Measurements from ENCODE around the gene CSF3. TPM values are rescaled to one million over a fixed set of nuclear protein-coding genes. Genes with fewer than 3 reads are reported as not detected.
"Not testable (repeated sequence)": the region's sequence is repeated elsewhere in the genome, so short reads cannot be mapped to it uniquely, and the experiment has no call there.

CSF3 gene
- total and polyA plus RNA-seq, 2 donors (not counting 1 experiment from before 2014, with no cell fraction given): 0.09 TPM; not detected in 1

- ATAC-seq (ENCODE audit: low read depth) (no peak), DNase-seq (no peak)
- no peak overlapping the region for H3K4me3 Mint-ChIP-seq
- CTCF ChIA-PET: interaction anchor here (1.2 kb wide), 1 partner anchor 13 kb away, joined by 3 read pairs; no protein-coding TSS in a partner anchor
- no peaks in the 10 kb centered on the region for H3K4me1 Mint-ChIP-seq
- WGBS (ENCODE audit: insufficient coverage): 88% methylated on average over 1 of the region's 7 CpGs
- no peak overlapping the region for H3K4me3 ChIP-seq (ENCODE audit: control extremely low read depth in 1 of 5, extremely low read depth in 1 of 5, insufficient read depth in 1 of 5, low read depth in 2 of 5, low read length in 4 of 5)
- intact Hi-C loops (cut with micrococcal nuclease): no loop called here
- H3K9me3 Mint-ChIP-seq (ENCODE audit: insufficient read depth): no peaks in the 10 kb centered on the region
- POLR2A ChIA-PET: no interaction called here
- no peak overlapping the region for H3K27ac Mint-ChIP-seq
- no peak overlapping the region for H3K4me2 ChIP-seq (replicated peaks; ENCODE audit: low read depth, low read length, poor library complexity, severe bottlenecking)
- H3K9me3 ChIP-seq (ENCODE audit: control extremely low read depth in 1 of 3, control insufficient read depth in 2 of 3, insufficient read depth in 1 of 3, low read length in 2 of 3): no peaks in the 10 kb centered on the region
- H3K27me3 Mint-ChIP-seq: no peaks in the 10 kb centered on the region
- no peaks in the 10 kb centered on the region for H3K27me3 ChIP-seq (replicated peaks in 1 of 4; ENCODE audit: control extremely low read depth in 1 of 4, control insufficient read depth in 3 of 4, insufficient read depth in 4 of 4, low read length in 3 of 4)
- H4K20me1 ChIP-seq (ENCODE audit: control insufficient read depth, insufficient read depth, low read length, poor library complexity, severe bottlenecking): peaks cover 2% of the 10 kb centered on the region
- no peaks in the 10 kb centered on the region for H3K4me1 ChIP-seq (ENCODE audit: control insufficient read depth in 2 of 2, insufficient read depth in 2 of 2, low read length in 2 of 2)
- no peaks in the 10 kb centered on the region for H3K79me2 ChIP-seq (ENCODE audit: control insufficient read depth, insufficient read depth, low read length)
- H3K27ac ChIP-seq (ENCODE audit: low read length in 2 of 2): no peak overlapping the region
- no peak overlapping the region for H3K9ac ChIP-seq (ENCODE audit: low read length)
- H3K36me3 ChIP-seq (replicated peaks in 1 of 2; ENCODE audit: control extremely low read depth in 1 of 2, control insufficient read depth in 1 of 2, extremely low read depth in 1 of 2, insufficient read depth in 2 of 2, low read length in 1 of 2): peaks cover 1 to 28% of the 10 kb centered on the region in 2 experiments
- TF ChIP-seq CTCF (IDR thresholded peaks at IDR 0.05): no peak
- TF ChIP-seq EZH2 (IDR thresholded peaks at IDR 0.05; ENCODE audit: borderline replicate concordance, insufficient read depth, low read depth, low read length, poor library complexity, severe bottlenecking): no peak
- H2AFZ ChIP-seq (ENCODE audit: insufficient read depth, low read depth, low read length, poor library complexity, severe bottlenecking): no peak overlapping the region
Observed at GRCh38 chr17:40000161-40000560, 15.1 kb upstream of the CSF3 start.

GRCh38 chr17:40001335-40001734, 13.9 kb upstream of the CSF3 start:
- H3K9me3 ChIP-seq (ENCODE audit: control extremely low read depth in 1 of 3, control insufficient read depth in 2 of 3, insufficient read depth in 1 of 3, low read length in 2 of 3); H3K79me2 ChIP-seq (ENCODE audit: control insufficient read depth, insufficient read depth, low read length); H3K4me3 ChIP-seq (ENCODE audit: control extremely low read depth in 1 of 5, extremely low read depth in 1 of 5, insufficient read depth in 1 of 5, low read depth in 2 of 5, low read length in 4 of 5); POLR2A ChIA-PET; H3K4me1 ChIP-seq (ENCODE audit: control insufficient read depth in 2 of 2, insufficient read depth in 2 of 2, low read length in 2 of 2); H3K4me2 ChIP-seq (replicated peaks; ENCODE audit: low read depth, low read length, poor library complexity, severe bottlenecking); H2AFZ ChIP-seq (ENCODE audit: insufficient read depth, low read depth, low read length, poor library complexity, severe bottlenecking); H3K9ac ChIP-seq (ENCODE audit: low read length); DNase-seq; H3K4me1 Mint-ChIP-seq; H3K9me3 Mint-ChIP-seq (ENCODE audit: insufficient read depth); H3K27me3 ChIP-seq (replicated peaks in 1 of 4; ENCODE audit: control extremely low read depth in 1 of 4, control insufficient read depth in 3 of 4, insufficient read depth in 4 of 4, low read length in 3 of 4); intact Hi-C loops (cut with micrococcal nuclease); H3K27me3 Mint-ChIP-seq; ATAC-seq (ENCODE audit: low read depth); H3K27ac ChIP-seq (ENCODE audit: low read length in 2 of 2); H3K27ac Mint-ChIP-seq; H4K20me1 ChIP-seq (ENCODE audit: control insufficient read depth, insufficient read depth, low read length, poor library complexity, severe bottlenecking); H3K4me3 Mint-ChIP-seq: not testable (repeated sequence)
- no CpG with 5 or more reads among the region's 8 CpGs for WGBS (ENCODE audit: insufficient coverage)
- H3K36me3 ChIP-seq (replicated peaks in 1 of 2; ENCODE audit: control extremely low read depth in 1 of 2, control insufficient read depth in 1 of 2, extremely low read depth in 1 of 2, insufficient read depth in 2 of 2, low read length in 1 of 2): peaks cover 0 to 18% of the 10 kb centered on the region in 2 experiments
- CTCF ChIA-PET: interaction anchor here (1.2 kb wide), 1 partner anchor 12 kb away, joined by 3 read pairs; no protein-coding TSS in a partner anchor

Measured in B cell (primary cell).